Activated CD4-positive, CD25-positive, alpha-beta regulatory T cell treated with anti-CD3 and anti-CD28 coated beads, Interleukin-2, amount 50 U/mL, for 16 hours (primary cell): Measurements from ENCODE around the gene KIF17.
A peak's percentile ranks its signal among the peaks of the same experiment; 100 is the strongest.

Source experiments
- DNase-seq: peaks from one replicate; pipeline ENCODE4 v3.0.0-alpha.2; 2020; ENCODE audit warnings: low read depth, low spot score

KIF17 gene

GRCh38 chr1:20717452-20718342 lies at the start of gene KIF17:
Gene KIF17 (minus strand): TSS chr1:20718007. CDS start chr1:20717706, 301 bp downstream.
- no peak for DNase-seq

DNA sequence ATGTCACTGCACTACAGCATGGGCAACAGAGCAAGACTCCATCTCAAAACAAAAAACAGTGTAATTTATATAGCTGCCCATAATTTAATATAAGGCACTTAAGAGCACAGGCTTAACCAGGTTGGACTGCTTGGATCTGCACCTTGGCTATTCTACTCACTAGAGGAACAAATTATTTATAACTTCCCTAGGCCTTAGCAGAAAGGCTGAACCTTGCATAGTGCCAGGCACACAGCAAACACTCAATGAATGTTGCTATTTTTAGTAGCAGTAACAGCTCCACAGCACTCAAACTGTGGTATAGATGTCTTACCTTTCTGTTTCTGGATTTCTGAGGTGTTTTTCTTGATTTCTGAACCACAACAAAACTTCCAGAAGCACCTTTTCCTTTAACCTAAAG lies 49.5 kb upstream of the KIF17 start:
- DNase-seq = no peak

GRCh38 chr1:20763417-20763816 lies 45.6 kb upstream of the KIF17 start:
- no peak for DNase-seq

DNA sequence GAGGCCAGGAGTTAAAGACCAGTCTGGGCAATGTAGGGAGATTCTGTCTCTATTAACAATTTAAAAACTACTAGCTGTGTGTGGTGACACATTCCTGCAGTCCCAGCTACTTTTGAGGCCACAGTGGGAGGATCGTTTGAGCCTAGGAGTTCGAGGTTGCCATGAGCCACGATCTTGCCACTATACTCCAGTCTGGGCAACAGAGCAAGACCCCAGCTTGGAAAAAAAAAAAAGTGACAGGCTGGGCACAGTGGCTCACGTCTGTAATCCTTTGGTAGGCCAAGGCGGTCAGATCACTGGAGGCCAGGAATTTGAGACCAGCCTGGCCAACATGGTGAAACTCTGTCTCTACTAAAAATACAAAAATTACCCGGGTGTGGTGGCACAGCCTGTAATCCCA lies 42.5 kb upstream of the KIF17 start:
- DNase-seq = no peak

GRCh38 chr1:20753589-20753988 lies 35.8 kb upstream of the KIF17 start:
- DNase-seq = no peak

GRCh38 chr1:20751462-20751990 lies 33.7 kb upstream of the KIF17 start:
- DNase-seq = no peak

- no peak for DNase-seq
Observed at GRCh38 chr1:20742671-20743070, 24.9 kb upstream of the KIF17 start.

- DNase-seq = no peak
Observed at GRCh38 chr1:20740781-20741180, 23.0 kb upstream of the KIF17 start.

- no peak for DNase-seq
Observed at GRCh38 chr1:20739225-20739624, 21.4 kb upstream of the KIF17 start.

DNA sequence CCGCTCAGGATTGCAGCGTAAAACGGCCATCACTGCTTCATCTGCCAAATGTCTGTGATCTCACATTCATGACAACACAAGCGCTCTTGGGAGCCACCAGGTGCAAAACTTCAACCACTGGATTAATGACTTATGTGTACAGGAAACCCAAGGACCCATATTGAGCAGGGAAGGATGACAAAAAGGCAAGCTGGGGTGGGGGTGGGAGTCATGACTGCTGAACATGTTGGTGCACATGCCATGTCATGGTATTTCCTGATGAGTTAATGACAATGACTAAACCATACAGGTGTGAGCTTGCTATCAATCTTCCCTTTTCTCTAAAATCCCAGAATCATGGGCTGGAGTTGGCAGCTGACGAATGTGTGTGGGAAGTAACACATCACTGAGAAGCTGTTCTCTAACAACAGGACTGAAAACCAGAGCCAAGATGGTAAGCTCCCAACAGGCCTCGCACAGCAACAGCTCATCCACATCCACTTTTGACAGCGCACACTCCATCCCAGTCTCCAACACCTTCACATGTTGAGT lies 17.8 kb upstream of the KIF17 start:
- no peak for DNase-seq

- no peak for DNase-seq
Observed at GRCh38 chr1:20733360-20733975, 15.7 kb upstream of the KIF17 start.

DNA sequence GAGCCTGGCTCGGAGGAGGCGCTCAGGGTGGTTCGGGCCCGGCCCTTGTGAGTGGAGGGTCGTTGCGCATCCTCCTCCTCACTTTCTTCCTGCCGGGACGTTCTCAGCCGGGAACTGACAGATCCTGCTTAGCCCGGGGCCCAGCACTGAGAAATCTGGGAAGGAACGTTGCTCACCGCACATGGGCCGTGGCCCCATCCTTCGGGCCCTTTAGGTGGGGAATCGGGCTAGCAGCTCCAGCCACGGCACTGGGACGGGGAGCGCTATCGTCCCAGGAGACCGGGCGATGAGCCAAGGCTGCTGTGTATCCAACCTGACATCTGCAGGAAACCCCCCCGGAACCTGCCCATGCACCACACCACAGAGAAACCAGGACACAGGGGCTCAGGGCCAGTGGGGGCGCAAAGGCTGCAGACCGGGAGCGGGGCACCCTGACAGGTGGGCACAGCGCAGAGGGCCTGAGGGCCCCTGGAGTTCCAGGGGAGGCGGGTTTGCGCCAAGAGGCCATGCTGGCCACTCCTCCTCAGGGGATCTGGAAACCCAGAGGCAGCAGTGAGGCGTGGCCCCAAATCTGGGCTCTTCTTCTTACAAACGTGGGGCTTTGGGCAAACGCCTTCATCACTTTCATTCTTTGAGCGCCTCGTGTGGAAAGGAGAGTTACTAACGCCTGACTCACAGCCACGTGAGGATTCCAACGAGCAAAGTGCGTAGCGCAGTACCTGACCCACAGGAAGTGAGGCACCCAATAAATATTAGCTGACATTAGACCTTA lies 15.0 kb upstream of the KIF17 start, which contains the start of gene SH2D5:
TSS of gene SH2D5 (minus strand) at position 116 of the 772 bp plus-strand sequence. CDS start 4,659 bp downstream, outside the sequence.
- peak; percentile 65 for DNase-seq

DNA sequence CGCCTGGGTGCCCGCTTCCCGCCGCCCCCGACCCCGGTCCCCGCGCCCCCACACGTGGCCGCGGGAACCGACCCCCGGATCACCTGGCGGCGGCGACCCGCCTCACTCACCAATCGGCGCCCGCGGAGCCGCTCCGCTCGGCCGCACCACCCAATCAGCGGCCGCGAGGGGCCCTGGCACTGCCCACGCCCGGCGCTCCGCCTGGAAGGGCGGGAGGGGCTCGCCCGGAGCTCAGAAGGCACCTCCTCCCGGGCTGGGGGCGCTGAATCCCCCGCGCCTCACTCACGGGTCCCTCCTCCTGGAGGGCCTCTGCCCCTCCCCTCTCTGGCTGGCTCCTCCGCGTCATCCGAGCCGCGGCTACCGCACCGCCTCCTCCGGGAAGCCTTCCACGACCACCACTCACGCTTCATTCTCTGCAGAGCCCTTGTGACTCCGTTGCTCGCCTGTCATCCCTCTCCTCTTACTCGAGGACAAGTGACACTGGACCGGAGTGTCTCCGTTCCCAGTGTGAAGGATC lies 14.3 kb upstream of the KIF17 start:
- DNase-seq = peak; percentile 38

DNA sequence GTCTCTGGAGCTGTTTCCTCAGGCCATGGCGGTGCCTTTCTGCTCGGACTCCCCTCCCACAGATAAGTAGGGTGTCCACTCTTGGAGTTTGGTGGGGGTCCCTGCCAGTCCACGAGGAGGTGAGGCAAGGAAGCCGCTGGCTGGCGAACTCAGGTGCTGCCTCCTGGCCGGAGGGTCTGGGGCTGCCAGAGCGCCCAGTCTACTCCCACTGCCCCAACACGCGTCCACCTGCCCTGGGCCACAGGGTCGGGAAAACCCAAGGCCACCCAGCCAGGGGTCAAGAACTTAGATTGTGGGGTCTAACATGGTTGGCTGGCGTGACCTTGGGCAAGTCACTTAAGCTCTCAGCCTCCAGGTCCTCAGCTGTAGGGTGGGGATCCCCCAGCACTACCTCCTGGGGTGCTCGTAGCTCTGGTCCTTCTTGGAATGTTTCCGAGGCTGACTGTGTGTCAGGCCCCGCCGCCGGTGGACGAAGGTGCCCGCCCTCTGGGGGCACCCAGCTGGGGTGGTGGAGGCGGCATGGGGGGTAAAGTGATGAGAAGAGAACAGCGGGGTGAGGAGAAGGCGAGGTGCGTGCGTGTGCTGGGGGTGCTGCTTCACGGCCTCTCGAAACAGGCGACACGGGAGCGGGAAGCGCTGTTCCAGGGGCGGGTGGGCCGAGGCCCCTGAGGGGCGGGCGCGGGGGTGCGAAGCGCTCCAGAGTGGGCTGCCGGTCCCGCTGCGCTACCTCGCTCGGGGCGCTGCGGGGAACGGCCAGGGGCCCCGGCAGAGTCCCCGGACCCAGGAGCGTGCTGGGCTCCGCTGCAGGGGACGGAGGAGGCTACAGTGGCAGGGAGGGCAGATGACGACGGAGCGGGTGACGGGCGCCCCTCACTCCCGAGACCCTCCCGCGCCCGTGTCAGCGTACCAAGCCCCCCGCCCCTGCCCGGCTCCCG lies 13.5 kb upstream of the KIF17 start:
- no peak for DNase-seq

- DNase-seq = no peak
Observed at GRCh38 chr1:20730690-20731056, 12.9 kb upstream of the KIF17 start.

- DNase-seq = no peak
Observed at GRCh38 chr1:20729990-20730689, 12.3 kb upstream of the KIF17 start.

DNA sequence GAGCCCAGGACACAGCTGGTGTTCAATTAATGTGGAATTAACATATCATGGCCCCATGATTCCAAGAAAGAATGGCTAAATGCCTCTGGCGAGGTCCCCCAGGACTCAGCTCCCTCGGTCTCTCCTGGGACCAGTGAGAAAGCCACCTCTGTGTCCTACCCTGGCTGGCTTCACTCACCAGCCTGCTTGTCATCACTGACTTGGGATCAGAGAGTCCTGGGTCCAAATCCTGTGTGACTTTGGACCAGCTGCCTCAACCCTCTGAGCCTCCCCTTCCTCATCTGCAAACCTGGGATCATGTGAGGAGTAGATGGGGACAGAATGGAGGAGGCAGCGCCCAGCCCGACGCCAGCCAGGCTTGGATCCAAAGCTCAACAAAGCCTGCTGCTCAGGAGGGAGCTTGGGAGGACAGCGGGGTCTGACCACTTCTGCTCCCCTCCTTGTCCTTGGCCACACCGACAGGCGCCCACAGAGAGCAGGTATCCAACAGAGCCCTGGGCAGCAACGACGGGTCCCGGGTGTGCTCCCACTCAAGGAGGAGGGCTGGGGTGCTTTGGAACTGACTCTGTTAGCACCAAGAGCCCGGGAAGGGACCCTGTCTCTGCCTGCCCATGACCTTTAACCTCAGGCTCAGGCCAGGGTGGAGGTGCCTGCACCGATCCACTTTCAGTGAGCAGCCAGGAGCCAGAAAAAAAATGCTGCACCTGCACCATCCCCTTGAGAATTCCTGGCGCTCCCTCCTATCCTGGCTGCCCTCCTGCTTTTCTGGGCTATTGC lies 11.5 kb upstream of the KIF17 start:
- DNase-seq = no peak

DNA sequence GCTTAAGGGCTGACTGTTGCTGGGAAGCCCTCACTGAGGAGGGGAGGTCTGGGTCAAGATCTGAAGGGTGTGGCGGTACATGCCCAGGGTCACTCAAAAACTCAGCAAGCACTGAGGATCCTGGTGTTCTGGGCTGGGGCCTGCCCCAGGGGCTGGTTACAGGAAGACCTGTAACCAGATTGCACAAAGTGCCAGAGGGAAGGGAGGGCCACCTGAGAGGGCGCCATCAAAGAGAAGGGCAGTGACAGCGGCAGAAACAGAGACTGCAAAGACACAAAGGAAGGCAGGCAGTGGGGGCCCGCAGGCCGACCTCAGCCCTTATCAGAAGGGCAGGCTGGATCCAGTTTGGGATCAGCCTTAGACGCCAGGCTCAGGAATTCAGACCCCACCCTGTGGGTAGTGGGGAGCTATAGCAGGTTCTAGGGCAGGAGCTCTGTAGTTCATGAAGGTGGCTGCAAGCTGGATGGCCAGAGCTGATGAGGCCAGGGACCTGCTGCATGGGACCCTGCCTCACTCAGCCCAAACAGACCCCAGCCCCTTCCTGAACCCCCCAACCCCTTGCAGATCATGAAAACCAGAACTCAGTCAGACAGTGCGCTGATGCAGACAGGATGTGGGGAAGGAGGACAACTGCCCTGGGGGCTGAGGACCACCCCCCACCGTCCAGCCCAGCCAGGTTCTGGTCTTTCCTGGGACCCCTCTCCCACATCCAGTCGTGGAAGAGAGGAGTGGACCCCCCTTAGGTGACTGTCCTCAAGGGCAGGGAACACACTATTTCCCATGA lies 10.8 kb upstream of the KIF17 start:
- no peak for DNase-seq
